ENCODE data around the gene KRT35.

DNA sequence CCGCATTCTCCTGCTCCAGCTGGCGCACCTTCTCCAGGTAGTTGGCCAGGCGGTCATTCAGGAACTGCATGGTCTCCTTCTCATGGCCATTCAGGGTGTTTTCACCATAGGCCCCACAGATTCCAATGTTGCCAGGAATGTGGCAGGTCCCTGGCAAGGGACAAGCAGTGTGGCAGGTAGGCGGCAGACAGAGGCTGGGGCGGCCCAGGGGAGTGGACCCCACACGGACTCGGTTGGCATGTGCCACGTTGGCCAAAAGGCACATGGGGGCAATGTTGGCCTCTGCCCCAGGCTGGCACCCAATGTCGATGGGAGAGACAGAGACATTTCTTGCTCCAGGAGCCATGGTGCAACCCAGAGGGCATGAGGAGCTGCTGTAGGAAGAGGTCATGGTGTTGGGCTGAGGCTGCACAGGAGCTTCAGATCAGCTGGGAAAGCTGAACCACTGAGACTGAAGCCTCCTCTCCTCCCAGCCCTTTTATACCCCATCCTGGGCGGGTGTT lies 40.4 kb downstream of the KRT35 start, which contains the start of gene KRT38:
- TF ChIP-seq, protein P1, sequence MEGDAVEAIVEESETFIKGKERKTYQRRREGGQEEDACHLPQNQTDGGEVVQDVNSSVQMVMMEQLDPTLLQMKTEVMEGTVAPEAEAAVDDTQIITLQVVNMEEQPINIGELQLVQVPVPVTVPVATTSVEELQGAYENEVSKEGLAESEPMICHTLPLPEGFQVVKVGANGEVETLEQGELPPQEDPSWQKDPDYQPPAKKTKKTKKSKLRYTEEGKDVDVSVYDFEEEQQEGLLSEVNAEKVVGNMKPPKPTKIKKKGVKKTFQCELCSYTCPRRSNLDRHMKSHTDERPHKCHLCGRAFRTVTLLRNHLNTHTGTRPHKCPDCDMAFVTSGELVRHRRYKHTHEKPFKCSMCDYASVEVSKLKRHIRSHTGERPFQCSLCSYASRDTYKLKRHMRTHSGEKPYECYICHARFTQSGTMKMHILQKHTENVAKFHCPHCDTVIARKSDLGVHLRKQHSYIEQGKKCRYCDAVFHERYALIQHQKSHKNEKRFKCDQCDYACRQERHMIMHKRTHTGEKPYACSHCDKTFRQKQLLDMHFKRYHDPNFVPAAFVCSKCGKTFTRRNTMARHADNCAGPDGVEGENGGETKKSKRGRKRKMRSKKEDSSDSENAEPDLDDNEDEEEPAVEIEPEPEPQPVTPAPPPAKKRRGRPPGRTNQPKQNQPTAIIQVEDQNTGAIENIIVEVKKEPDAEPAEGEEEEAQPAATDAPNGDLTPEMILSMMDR (IDR thresholded peaks at IDR 0.05; ENCODE audit: low read depth, low read length, missing input control) = no peak
- TF ChIP-seq, protein P2, sequence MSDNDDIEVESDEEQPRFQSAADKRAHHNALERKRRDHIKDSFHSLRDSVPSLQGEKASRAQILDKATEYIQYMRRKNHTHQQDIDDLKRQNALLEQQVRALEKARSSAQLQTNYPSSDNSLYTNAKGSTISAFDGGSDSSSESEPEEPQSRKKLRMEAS (IDR thresholded peaks at IDR 0.05) = no peak
- TF ChIP-seq, protein P3, sequence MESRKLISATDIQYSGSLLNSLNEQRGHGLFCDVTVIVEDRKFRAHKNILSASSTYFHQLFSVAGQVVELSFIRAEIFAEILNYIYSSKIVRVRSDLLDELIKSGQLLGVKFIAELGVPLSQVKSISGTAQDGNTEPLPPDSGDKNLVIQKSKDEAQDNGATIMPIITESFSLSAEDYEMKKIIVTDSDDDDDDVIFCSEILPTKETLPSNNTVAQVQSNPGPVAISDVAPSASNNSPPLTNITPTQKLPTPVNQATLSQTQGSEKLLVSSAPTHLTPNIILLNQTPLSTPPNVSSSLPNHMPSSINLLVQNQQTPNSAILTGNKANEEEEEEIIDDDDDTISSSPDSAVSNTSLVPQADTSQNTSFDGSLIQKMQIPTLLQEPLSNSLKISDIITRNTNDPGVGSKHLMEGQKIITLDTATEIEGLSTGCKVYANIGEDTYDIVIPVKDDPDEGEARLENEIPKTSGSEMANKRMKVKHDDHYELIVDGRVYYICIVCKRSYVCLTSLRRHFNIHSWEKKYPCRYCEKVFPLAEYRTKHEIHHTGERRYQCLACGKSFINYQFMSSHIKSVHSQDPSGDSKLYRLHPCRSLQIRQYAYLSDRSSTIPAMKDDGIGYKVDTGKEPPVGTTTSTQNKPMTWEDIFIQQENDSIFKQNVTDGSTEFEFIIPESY (IDR thresholded peaks at IDR 0.05) = no peak
- TF ChIP-seq TAF1 (conservative IDR thresholded peaks at IDR 0.05) = no peak
- no peak for TF ChIP-seq YY1 (IDR thresholded peaks at IDR 0.05)
- TF ChIP-seq, protein P4, sequence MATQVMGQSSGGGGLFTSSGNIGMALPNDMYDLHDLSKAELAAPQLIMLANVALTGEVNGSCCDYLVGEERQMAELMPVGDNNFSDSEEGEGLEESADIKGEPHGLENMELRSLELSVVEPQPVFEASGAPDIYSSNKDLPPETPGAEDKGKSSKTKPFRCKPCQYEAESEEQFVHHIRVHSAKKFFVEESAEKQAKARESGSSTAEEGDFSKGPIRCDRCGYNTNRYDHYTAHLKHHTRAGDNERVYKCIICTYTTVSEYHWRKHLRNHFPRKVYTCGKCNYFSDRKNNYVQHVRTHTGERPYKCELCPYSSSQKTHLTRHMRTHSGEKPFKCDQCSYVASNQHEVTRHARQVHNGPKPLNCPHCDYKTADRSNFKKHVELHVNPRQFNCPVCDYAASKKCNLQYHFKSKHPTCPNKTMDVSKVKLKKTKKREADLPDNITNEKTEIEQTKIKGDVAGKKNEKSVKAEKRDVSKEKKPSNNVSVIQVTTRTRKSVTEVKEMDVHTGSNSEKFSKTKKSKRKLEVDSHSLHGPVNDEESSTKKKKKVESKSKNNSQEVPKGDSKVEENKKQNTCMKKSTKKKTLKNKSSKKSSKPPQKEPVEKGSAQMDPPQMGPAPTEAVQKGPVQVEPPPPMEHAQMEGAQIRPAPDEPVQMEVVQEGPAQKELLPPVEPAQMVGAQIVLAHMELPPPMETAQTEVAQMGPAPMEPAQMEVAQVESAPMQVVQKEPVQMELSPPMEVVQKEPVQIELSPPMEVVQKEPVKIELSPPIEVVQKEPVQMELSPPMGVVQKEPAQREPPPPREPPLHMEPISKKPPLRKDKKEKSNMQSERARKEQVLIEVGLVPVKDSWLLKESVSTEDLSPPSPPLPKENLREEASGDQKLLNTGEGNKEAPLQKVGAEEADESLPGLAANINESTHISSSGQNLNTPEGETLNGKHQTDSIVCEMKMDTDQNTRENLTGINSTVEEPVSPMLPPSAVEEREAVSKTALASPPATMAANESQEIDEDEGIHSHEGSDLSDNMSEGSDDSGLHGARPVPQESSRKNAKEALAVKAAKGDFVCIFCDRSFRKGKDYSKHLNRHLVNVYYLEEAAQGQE (IDR thresholded peaks at IDR 0.05) = no peak
- TF ChIP-seq RAD21 (IDR thresholded peaks at IDR 0.05) = no peak
- no peak for TF ChIP-seq FOXA1 (IDR thresholded peaks at IDR 0.05)
- no peak for TF ChIP-seq JUND (IDR thresholded peaks at IDR 0.05)
- no peak for TF ChIP-seq EGR1 (IDR thresholded peaks at IDR 0.05; ENCODE audit: low read depth in 2 of 2)
- TF ChIP-seq NR2F2 (IDR thresholded peaks at IDR 0.05) = no peak
- TF ChIP-seq, protein P5, sequence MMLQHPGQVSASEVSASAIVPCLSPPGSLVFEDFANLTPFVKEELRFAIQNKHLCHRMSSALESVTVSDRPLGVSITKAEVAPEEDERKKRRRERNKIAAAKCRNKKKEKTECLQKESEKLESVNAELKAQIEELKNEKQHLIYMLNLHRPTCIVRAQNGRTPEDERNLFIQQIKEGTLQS (IDR thresholded peaks at IDR 0.05) = no peak
- no peak for TF ChIP-seq SP1 (IDR thresholded peaks at IDR 0.05)
- TF ChIP-seq RXRA (IDR thresholded peaks at IDR 0.05) = no peak
